Cardiac septum (tissue), 1 donor: ENCODE results near the gene TMEM190. TPM values are rescaled to one million over a fixed set of nuclear protein-coding genes. Genes with fewer than 3 reads are reported as not detected.
"Not testable (repeated sequence)": the region's sequence is repeated elsewhere in the genome, so short reads cannot be mapped to it uniquely, and the experiment has no call there.

Source experiments
- DNase-seq: peaks from one replicate; pipeline ENCODE4 v3.0.0-alpha.2; 2020; ENCODE audit warnings: low spot score
- intact Hi-C: fragments of 100-400 bp; cut with DNase I; formaldehyde crosslinking; loops from one replicate; pipeline ENCODE4 v1.14.0; 2022
- total RNA-seq: library from RNA; stranded (reverse); fragmentation: NEBNext Ultra II Directional; extraction: Animal tissue kit (Norgen Biotek cat#: 25700); gene quantifications from one replicate; pipeline ENCODE4 v1.2.1, GENCODE V29; 2021
- donor health status: DM: no; HTN: no; CAD: no.

The TMEM190 gene
- total RNA-seq, 1 donor from 2014 or later: not detected

- no peak for DNase-seq
- intact Hi-C loops: loop anchor here (5.0 kb wide), 2 partner anchors 55 to 265 kb away; partner anchors contain the start of genes C19orf85 and ISOC2
These were observed 30.4 kb downstream of the TMEM190 start for GRCh38 chr19:55406826-55407549.

GRCh38 chr19:55407550-55407799 lies 30.8 kb downstream of the TMEM190 start, which contains the start of gene UBE2S:
TSS of gene UBE2S (minus strand) at chr19:55407788. CDS start at chr19:55407589, 199 bp downstream.
- intact Hi-C loops: loop anchor here (5.0 kb wide), 2 partner anchors 55 to 265 kb away; partner anchors contain the start of genes C19orf85 and ISOC2
- DNase-seq: not testable (repeated sequence)

GRCh38 chr19:55407800-55408532 lies 31.3 kb downstream of the TMEM190 start:
- intact Hi-C loops: loop anchor here (5.0 kb wide), 2 partner anchors 54 to 266 kb away; partner anchors contain the start of genes C19orf85 and ISOC2

GRCh38 chr19:55408533-55408872 lies 31.9 kb downstream of the TMEM190 start:
- intact Hi-C loops: loop anchor here (5.0 kb wide), 2 partner anchors 54 to 266 kb away; partner anchors contain the start of genes C19orf85 and ISOC2
- DNase-seq: no peak

More at GRCh38 chr19:55407800-55408532, 31.3 kb downstream of the TMEM190 start:
- DNase-seq: peak; percentile 99

- not testable (repeated sequence) for DNase-seq
- intact Hi-C loops: loop anchor here (5.0 kb wide), 2 partner anchors 53 to 267 kb away; partner anchors contain the start of genes C19orf85 and ISOC2
These were observed 32.6 kb downstream of the TMEM190 start for GRCh38 chr19:55409179-55409578.

GRCh38 chr19:55410168-55410567 lies 33.5 kb downstream of the TMEM190 start:
- intact Hi-C loops: loop anchor here (10.0 kb wide), 1 partner anchor 105 kb away; no protein-coding TSS in a partner anchor

GRCh38 chr19:55418185-55418584 lies 41.6 kb downstream of the TMEM190 start:
- intact Hi-C loops: loop anchor here (10.0 kb wide), 1 partner anchor 113 kb away; no protein-coding TSS in a partner anchor
- DNase-seq: no peak

More at GRCh38 chr19:55410168-55410567, 33.5 kb downstream of the TMEM190 start:
- no peak for DNase-seq

GRCh38 chr19:55419103-55419502 lies 42.5 kb downstream of the TMEM190 start:
- DNase-seq: no peak
- intact Hi-C loops: loop anchor here (10.0 kb wide), 1 partner anchor 114 kb away; no protein-coding TSS in a partner anchor

- intact Hi-C loops: loop anchor here (10.0 kb wide), 1 partner anchor 115 kb away; no protein-coding TSS in a partner anchor
- DNase-seq: no peak
These were observed 43.1 kb downstream of the TMEM190 start for GRCh38 chr19:55419624-55420236.

GRCh38 chr19:55421281-55421680 lies 44.7 kb downstream of the TMEM190 start:
- intact Hi-C loops: not testable (repeated sequence)

GRCh38 chr19:55423225-55424005 lies 46.8 kb downstream of the TMEM190 start:
- no peak for DNase-seq

More at GRCh38 chr19:55421281-55421680, 44.7 kb downstream of the TMEM190 start:
- not testable (repeated sequence) for DNase-seq

GRCh38 chr19:55424518-55424917 lies 47.9 kb downstream of the TMEM190 start:
- no peak for DNase-seq
- intact Hi-C loops: no loop called here

More at GRCh38 chr19:55423225-55424005, 46.8 kb downstream of the TMEM190 start:
- intact Hi-C loops: no loop called here

GRCh38 chr19:55426042-55426441 lies 49.4 kb downstream of the TMEM190 start:
- intact Hi-C loops: no loop called here
- no peak for DNase-seq

Other genes starting within 250 kb of the TMEM190 start
- 187 TPM for gene TNNT1, start 227.6 kb upstream of the TMEM190 start, total RNA-seq
- 7,865 TPM for gene TNNI3, start 219.1 kb upstream of the TMEM190 start, total RNA-seq
- 3.4 TPM for gene DNAAF3, start 210.2 kb upstream of the TMEM190 start, total RNA-seq
- gene SYT5, start 196.5 kb upstream of the TMEM190 start, total RNA-seq: 0.30 TPM
- gene PTPRH, start 167.3 kb upstream of the TMEM190 start, total RNA-seq: 3.7 TPM
- 1.6 TPM for gene TMEM86B, start 148.1 kb upstream of the TMEM190 start, total RNA-seq
- 43.0 TPM for gene PPP6R1, start 117.8 kb upstream of the TMEM190 start, total RNA-seq
- 24.6 TPM for gene HSPBP1, start 96.7 kb upstream of the TMEM190 start, total RNA-seq
- gene BRSK1, start 92.8 kb upstream of the TMEM190 start, total RNA-seq: 8.8 TPM
- gene TMEM150B, start 51.5 kb upstream of the TMEM190 start, total RNA-seq: 0.62 TPM
- gene KMT5C, start 37.0 kb upstream of the TMEM190 start, total RNA-seq: 6.1 TPM
- gene COX6B2, start 22.1 kb upstream of the TMEM190 start, total RNA-seq: not detected
- not detected for gene GARIN5B, start 13.6 kb upstream of the TMEM190 start, total RNA-seq
- not detected for gene IL11, start 6.4 kb upstream of the TMEM190 start, total RNA-seq
- 0.65 TPM for gene TMEM238, start 7.5 kb downstream of the TMEM190 start, total RNA-seq
- gene RPL28, start 9.1 kb downstream of the TMEM190 start, total RNA-seq: 479 TPM
- gene UBE2S, start 31.0 kb downstream of the TMEM190 start, total RNA-seq: 28.4 TPM
- gene SHISA7, start 66.5 kb downstream of the TMEM190 start, total RNA-seq: not detected
- gene ISOC2, start 84.8 kb downstream of the TMEM190 start, total RNA-seq: 50.8 TPM
- not detected for gene C19orf85, start 87.9 kb downstream of the TMEM190 start, total RNA-seq
- 3.4 TPM for gene ZNF628, start 99.8 kb downstream of the TMEM190 start, total RNA-seq
- 6.0 TPM for gene NAT14, start 108.4 kb downstream of the TMEM190 start, total RNA-seq
- 7.7 TPM for gene SSC5D, start 111.6 kb downstream of the TMEM190 start, total RNA-seq
- gene SBK2, start 160.3 kb downstream of the TMEM190 start, total RNA-seq: 2.0 TPM
- gene SBK3, start 168.7 kb downstream of the TMEM190 start, total RNA-seq: 6.7 TPM
- gene ZNF579, start 204.0 kb downstream of the TMEM190 start, total RNA-seq: 12.2 TPM
- 19.4 TPM for gene FIZ1, start 222.7 kb downstream of the TMEM190 start, total RNA-seq
- 13.7 TPM for gene ZNF524, start 223.5 kb downstream of the TMEM190 start, total RNA-seq
- gene ZNF865, start 228.8 kb downstream of the TMEM190 start, total RNA-seq: 15.7 TPM
- gene ZNF784, start 247.7 kb downstream of the TMEM190 start, total RNA-seq: 10.9 TPM